Upper lobe of left lung (tissue), 6 donors: ENCODE data around the gene ANKRD49. TPM values are rescaled to one million over a fixed set of nuclear protein-coding genes. Genes with fewer than 3 reads are reported as not detected.

Source experiments
- ATAC-seq, 2 donors: fragments of 200-7000 bp; cut with Tn5 transposase; one replicate each; pipeline ENCODE4 v1.9.1; 2022; ENCODE audit warnings: mild to moderate bottlenecking in 2 of 2, moderate library complexity in 2 of 2; ENCODE audit not compliant: low FRiP score in 2 of 2
- DNase-seq, 2 donors: peaks; one replicate each; pipeline ENCODE4 v3.0.0-alpha.2; 2019 to 2020
- H3K27ac ChIP-seq, 4 donors: fragments of 200-600 bp; sonication (generic); one replicate each; pipeline ENCODE4 v1.5.1; 2016 to 2019
- H3K27me3 ChIP-seq, 4 donors: fragments of 200-600 bp; sonication (generic); one replicate each; pipeline ENCODE4 v1.5.1; 2017 to 2019
- H3K36me3 ChIP-seq, 4 donors: fragments of 200-600 bp; sonication (generic); one replicate each; pipeline ENCODE4 v1.5.1; 2016 to 2019
- H3K4me1 ChIP-seq, 4 donors: fragments of 200-600 bp; sonication (generic); one replicate each; pipeline ENCODE4 v1.5.1; 2018 to 2019
- H3K4me3 ChIP-seq, 4 donors: fragments of 200-600 bp; sonication (generic); one replicate each; pipeline ENCODE4 v1.5.1; 2017 to 2019; ENCODE audit warnings: mild to moderate bottlenecking in 2 of 4, moderate library complexity in 1 of 4
- H3K9me3 ChIP-seq, 4 donors: fragments of 200-600 bp; sonication (generic); one replicate each; pipeline ENCODE4 v1.5.1; 2018 to 2019
- CTCF ChIP-seq, 6 experiments: fragments of 450-650 bp in 4 of 6; fragments of 200-600 bp in 2 of 6; sonication (generic) in 2 of 6; IDR thresholded peaks; one replicate each; pipeline ENCODE4 v1.5.1; 2016 to 2019; ENCODE audit warnings: antibody characterized with exemption in 6 of 6
- EP300 ChIP-seq, 4 donors: sonication (generic); formaldehyde crosslinking; IDR thresholded peaks; one replicate each; pipeline ENCODE4 v1.5.1; 2017; ENCODE audit warnings: antibody characterized with exemption in 4 of 4, control low read depth in 2 of 4
- POLR2A ChIP-seq, 4 donors: fragments of 450-650 bp; IDR thresholded peaks; one replicate each; pipeline ENCODE4 v1.5.1; 2016 to 2017; ENCODE audit warnings: antibody characterized with exemption in 4 of 4, mild to moderate bottlenecking in 2 of 4
- POLR2AphosphoS5 ChIP-seq, 2 donors: sonication (generic); formaldehyde crosslinking; IDR thresholded peaks; one replicate each; pipeline ENCODE4 v1.5.1; 2017; ENCODE audit warnings: antibody characterized with exemption in 2 of 2
- WGBS, 2 donors: methylation state at CpG; one replicate each; pipeline ENCODE4 v1.1.5; 2017 to 2018; 5-methylcytosine and 5-hydroxymethylcytosine counted together
- total RNA-seq, 6 donors: library from RNA; depleted of rRNA in 4 of 6; stranded (reverse); fragments of >200 nt in 4 of 6; gene quantifications; one replicate each; pipeline versions ENCODE4 v1.1.0 to v1.2.1, GENCODE V29; 2016 to 2021
- donor health status: DM: no; HTN: no; CAD: no; lungs with moderate emphysema.
- donor health status: DM: no; HTN: yes; CAD: no; lungs with severe emphysema.

Gene ANKRD49
- total RNA-seq, 6 donors from 2014 or later: 9.5 to 42.7 (median 18.4) TPM

- Histone ChIP-seq H3K36me3 (no peaks in the 10 kb centered on the region), H3K4me1 (peaks cover 0 to 4% (median 0%) of the 10 kb centered on the region in 4 donors), H3K9me3 (no peaks in the 10 kb centered on the region), H3K27ac (no peak overlapping the region), H3K4me3 (no peak overlapping the region), H3K27me3 (no peaks in the 10 kb centered on the region)
- TF ChIP-seq CTCF (IDR thresholded peaks at IDR 0.05) (no peak), POLR2AphosphoS5 (IDR thresholded peaks at IDR 0.05) (no peak), POLR2A (IDR thresholded peaks at IDR 0.05) (no peak), EP300 (IDR thresholded peaks at IDR 0.05) (no peak)
- ATAC-seq: no peak
- 94 to 95% methylated on average over 3 of the region's 3 CpGs for WGBS, 2 donors
- DNase-seq: no peak
These were observed 38.4 kb downstream of the ANKRD49 start for GRCh38 chr11:94532211-94532610.

GRCh38 chr11:94533206-94533605 is 39.4 kb downstream of the ANKRD49 start:
- no peaks in the 10 kb centered on the region for H3K36me3 ChIP-seq
- ATAC-seq (peak in 1 of 2 donors; percentile 14), DNase-seq (no peak)
- 58 to 71% methylated on average over 1 of the region's 1 CpG for WGBS, 2 donors
- H3K9me3 ChIP-seq: no peaks in the 10 kb centered on the region
- H3K27me3 ChIP-seq: no peaks in the 10 kb centered on the region
- TF ChIP-seq CTCF (IDR thresholded peaks at IDR 0.05) (no peak), POLR2AphosphoS5 (IDR thresholded peaks at IDR 0.05) (no peak), POLR2A (IDR thresholded peaks at IDR 0.05) (no peak), EP300 (IDR thresholded peaks at IDR 0.05) (no peak)
- peaks cover 0 to 4% (median 1%) of the 10 kb centered on the region in 4 donors for H3K4me1 ChIP-seq
- no peak overlapping the region for H3K27ac ChIP-seq
- no peak overlapping the region for H3K4me3 ChIP-seq

- H3K36me3 ChIP-seq: no peaks in the 10 kb centered on the region
- DNase-seq: no peak
- 63 to 65% methylated on average over 6 of the region's 6 CpGs for WGBS, 2 donors
- no peaks in the 10 kb centered on the region for H3K27me3 ChIP-seq
- no peak for TF ChIP-seq CTCF (IDR thresholded peaks at IDR 0.05)
- TF ChIP-seq EP300 (IDR thresholded peaks at IDR 0.05): no peak
- TF ChIP-seq POLR2AphosphoS5 (IDR thresholded peaks at IDR 0.05): no peak
- TF ChIP-seq POLR2A (IDR thresholded peaks at IDR 0.05): no peak
- H3K9me3 ChIP-seq: no peaks in the 10 kb centered on the region
- peak overlapping the region in 1 of 4 donors; percentile 19 for H3K27ac ChIP-seq
- peak in 1 of 2 donors; percentile 60 for ATAC-seq
- peaks cover 0 to 4% (median 1%) of the 10 kb centered on the region in 4 donors for H3K4me1 ChIP-seq
- H3K4me3 ChIP-seq: no peak overlapping the region
These were observed 40.2 kb downstream of the ANKRD49 start for GRCh38 chr11:94533696-94534630.

- DNase-seq (no peak), ATAC-seq (no peak)
- Histone ChIP-seq H3K27me3 (no peaks in the 10 kb centered on the region), H3K36me3 (no peaks in the 10 kb centered on the region), H3K9me3 (no peaks in the 10 kb centered on the region), H3K4me3 (no peak overlapping the region), H3K27ac (no peak overlapping the region), H3K4me1 (peaks cover 0 to 4% (median 1%) of the 10 kb centered on the region in 4 donors)
- no peak for TF ChIP-seq POLR2AphosphoS5 (IDR thresholded peaks at IDR 0.05)
- no peak for TF ChIP-seq CTCF (IDR thresholded peaks at IDR 0.05)
- no peak for TF ChIP-seq POLR2A (IDR thresholded peaks at IDR 0.05)
- TF ChIP-seq EP300 (IDR thresholded peaks at IDR 0.05): no peak
These were observed 42.6 kb downstream of the ANKRD49 start for GRCh38 chr11:94536386-94536785.
